ENCODE measurements around the gene GOT2.

DNA sequence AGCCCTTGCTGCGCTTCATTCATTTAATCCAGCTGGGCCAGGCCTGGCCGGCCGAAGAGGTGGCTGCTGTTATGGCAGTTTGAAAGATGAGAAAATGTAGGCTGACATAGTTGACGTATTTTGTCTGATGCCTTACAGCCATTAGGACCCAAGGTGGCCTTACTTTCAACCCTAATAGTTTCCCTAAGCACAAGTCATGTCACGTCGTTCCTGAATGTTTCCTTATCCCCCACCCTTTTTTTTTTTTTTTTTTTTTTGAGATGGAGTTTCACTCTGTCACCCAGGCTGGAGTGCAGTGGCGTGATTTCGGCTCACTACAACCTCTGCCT is 307 bp upstream of the GOT2 start:
- TF ChIP-seq, protein P1, sequence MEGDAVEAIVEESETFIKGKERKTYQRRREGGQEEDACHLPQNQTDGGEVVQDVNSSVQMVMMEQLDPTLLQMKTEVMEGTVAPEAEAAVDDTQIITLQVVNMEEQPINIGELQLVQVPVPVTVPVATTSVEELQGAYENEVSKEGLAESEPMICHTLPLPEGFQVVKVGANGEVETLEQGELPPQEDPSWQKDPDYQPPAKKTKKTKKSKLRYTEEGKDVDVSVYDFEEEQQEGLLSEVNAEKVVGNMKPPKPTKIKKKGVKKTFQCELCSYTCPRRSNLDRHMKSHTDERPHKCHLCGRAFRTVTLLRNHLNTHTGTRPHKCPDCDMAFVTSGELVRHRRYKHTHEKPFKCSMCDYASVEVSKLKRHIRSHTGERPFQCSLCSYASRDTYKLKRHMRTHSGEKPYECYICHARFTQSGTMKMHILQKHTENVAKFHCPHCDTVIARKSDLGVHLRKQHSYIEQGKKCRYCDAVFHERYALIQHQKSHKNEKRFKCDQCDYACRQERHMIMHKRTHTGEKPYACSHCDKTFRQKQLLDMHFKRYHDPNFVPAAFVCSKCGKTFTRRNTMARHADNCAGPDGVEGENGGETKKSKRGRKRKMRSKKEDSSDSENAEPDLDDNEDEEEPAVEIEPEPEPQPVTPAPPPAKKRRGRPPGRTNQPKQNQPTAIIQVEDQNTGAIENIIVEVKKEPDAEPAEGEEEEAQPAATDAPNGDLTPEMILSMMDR (IDR thresholded peaks at IDR 0.05; ENCODE audit: borderline replicate concordance, extremely low read depth, low read length, poor library complexity, severe bottlenecking), result no peak
- no peak for TF ChIP-seq EZH2 (IDR thresholded peaks at IDR 0.05; ENCODE audit: borderline replicate concordance, low read depth, low read length, severe bottlenecking)

Data from DND-41 (cell line).